GM19438 (cell line): ENCODE data around the gene NLE1.
A peak's percentile ranks its signal among the peaks of the same experiment; 100 is the strongest.
"Not testable (repeated sequence)": the region's sequence is repeated elsewhere in the genome, so short reads cannot be mapped to it uniquely, and the experiment has no call there.

Experiments used
- ATAC-seq: cut with Tn5 transposase; IDR thresholded peaks from one replicate; pipeline ENCODE4 v1.9.1; 2021; ENCODE audit warnings: low read depth; ENCODE audit not compliant: unreplicated experiment

Gene NLE1

GRCh38 chr17:35141681-35142466, at the start of gene NLE1:
Gene NLE1, minus strand, starts transcription at chr17:35142303. Its CDS starts 28 bp downstream, at chr17:35142275.
- ATAC-seq = peak; percentile 72

DNA sequence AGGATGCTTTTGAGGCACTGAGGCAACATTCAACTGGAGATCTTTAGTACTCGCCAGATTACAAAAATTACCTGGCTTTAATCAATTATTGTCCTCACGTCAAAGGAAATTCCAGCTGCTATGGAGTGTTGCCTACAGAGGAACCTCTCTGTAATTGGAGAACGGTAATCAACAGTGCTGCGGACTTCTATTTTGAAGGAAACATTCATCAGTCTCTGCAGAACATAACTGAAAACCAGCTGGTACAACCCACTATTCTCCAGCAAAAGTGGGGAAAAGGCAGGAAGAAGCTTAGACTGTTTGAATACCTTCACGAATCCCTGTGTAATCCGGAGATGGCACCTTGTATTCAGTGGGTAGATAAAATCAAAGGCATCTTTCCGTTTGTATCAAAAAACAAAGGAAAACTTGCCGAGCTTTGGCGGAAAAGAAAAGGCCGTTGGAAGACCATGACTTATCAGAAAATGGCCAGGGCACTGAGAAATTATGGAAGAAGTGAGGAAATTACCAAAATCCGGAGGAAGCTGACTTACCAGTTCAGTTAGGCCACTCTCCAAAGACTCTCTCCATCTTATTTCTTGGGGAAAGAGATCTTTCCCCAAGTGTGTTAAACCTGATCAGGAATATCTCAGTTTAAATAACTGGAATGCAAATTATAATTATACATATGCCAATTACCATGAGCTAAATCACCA, 49.0 kb upstream of the NLE1 start:
- no peak for ATAC-seq

DNA sequence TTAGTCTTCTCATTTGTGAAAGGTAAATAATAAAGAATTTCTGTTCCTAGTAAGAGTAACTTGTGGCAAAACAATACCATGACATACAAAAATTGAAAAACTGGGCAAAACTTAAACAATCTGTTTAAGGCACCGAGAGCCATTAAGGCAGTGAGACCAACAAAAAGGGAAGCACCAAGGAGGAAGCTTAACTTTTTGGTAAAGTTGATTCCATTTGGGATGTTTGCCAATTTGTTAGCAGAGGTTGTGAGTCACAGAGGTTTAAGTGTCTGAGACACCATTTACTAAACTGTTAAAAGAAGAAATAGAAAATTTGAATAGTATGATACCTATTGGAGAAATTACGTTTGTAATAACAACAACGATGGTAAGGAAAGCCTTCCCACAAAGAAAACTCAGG, 47.2 kb upstream of the NLE1 start:
- no peak for ATAC-seq

GRCh38 chr17:35188111-35188510, 46.0 kb upstream of the NLE1 start:
- ATAC-seq = no peak

- ATAC-seq = no peak
These were observed 45.4 kb upstream of the NLE1 start for GRCh38 chr17:35187481-35187880.

DNA sequence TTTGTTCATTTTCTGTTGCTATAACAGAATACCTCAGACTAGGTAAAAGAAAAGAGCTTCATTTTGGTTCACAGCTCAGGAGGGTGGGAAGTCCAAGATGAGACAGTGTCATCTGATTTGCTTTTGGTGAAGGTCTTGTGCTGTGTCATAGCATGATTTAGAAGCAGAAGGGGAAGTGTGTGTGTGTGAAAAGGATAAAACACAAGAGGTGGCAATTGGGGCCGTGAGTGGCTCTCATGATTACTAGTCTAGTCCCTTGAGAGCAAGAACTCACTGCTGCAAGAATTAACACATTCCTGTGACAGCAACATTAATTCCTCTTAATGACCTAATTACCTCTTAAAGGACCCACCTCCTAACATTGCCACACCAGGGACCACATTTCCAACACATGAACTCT, 43.7 kb upstream of the NLE1 start:
- no peak for ATAC-seq

DNA sequence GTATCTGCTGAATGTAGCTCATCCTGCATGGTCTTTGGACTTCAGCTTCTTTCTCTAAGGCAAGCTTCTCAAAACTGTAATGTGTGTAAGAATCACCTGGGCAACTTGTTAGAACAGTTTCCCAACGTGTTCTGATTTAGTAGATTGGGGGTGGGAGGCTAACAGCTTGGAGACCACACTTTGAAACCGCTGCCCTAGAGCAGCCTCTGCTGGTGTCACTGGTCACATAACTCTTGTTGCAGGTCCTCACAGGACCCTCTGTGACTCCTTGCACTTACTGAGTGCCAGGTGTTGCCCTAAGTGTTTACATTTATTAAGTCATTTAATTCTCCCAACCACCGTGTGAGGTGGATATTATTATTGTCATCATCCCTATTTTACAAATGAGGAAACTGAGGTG, 42.2 kb upstream of the NLE1 start:
- no peak for ATAC-seq

DNA sequence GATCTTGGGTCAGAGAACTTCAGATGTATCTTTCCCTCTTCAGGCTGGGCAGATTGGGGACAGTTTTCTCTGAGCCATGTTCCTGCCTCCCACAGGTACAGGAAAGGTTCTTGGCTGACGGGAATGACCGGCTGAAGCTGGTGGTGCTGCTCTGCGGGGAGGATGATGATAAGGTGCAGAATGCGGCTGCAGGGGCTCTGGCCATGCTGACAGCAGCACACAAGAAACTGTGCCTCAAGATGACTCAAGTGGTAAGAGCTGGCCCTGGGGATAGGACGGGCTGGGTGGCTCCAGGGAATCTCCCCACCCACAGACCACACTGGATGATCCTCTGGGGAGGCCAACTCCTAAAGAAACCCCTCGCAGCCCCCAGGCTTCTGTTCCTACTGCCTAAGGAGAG, 41.2 kb upstream of the NLE1 start:
- ATAC-seq = no peak

DNA sequence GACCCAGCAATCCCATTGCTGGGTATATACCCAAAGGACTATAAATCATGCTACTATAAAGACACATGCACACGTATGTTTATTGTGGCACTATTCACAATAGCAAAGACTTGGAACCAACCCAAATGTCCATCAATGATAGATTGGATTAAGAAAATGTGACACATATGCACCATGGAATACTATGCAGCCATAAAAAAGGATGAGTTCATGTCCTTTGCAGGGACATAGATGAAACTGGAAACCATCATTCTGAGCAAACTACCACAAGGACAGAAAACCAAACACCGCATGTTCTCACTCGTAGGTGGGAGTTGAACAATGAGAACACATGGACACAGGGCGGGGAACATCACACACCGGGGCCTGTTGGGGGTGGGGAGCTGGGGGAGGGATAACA, 37.3 kb upstream of the NLE1 start:
- ATAC-seq = not testable (repeated sequence)

GRCh38 chr17:35176897-35177296, 34.8 kb upstream of the NLE1 start:
- ATAC-seq = no peak

GRCh38 chr17:35175638-35176415, 33.7 kb upstream of the NLE1 start:
- ATAC-seq = no peak

DNA sequence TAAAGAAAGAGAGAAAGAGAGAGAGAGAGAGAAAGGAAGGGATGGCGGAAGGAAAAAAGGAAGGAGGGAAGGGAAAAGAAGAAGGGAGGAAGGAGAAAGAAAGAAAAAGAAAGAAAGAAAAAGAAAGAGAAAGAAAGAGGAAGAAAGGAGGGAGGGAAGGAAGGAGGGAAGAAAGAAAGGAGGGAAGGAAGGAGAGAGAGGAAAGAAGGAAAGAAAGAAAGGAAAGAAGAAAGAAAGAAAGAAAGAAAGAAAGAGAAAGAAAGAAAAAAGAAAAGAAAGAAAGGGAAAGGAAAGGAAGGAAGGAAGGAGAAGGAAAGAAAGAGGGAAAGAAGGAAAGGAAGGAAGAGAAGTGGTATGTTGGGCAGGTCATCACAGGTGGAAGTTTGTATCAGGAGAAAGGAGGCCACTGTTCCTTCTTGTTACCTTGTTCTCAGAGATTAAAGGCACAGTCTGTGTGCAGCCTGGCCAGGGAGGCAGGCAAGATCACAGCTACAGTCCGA, 32.8 kb upstream of the NLE1 start:
- no peak for ATAC-seq

GRCh38 chr17:35172321-35172720, 30.2 kb upstream of the NLE1 start:
- not testable (repeated sequence) for ATAC-seq

GRCh38 chr17:35171834-35172233, 29.7 kb upstream of the NLE1 start:
- no peak for ATAC-seq

DNA sequence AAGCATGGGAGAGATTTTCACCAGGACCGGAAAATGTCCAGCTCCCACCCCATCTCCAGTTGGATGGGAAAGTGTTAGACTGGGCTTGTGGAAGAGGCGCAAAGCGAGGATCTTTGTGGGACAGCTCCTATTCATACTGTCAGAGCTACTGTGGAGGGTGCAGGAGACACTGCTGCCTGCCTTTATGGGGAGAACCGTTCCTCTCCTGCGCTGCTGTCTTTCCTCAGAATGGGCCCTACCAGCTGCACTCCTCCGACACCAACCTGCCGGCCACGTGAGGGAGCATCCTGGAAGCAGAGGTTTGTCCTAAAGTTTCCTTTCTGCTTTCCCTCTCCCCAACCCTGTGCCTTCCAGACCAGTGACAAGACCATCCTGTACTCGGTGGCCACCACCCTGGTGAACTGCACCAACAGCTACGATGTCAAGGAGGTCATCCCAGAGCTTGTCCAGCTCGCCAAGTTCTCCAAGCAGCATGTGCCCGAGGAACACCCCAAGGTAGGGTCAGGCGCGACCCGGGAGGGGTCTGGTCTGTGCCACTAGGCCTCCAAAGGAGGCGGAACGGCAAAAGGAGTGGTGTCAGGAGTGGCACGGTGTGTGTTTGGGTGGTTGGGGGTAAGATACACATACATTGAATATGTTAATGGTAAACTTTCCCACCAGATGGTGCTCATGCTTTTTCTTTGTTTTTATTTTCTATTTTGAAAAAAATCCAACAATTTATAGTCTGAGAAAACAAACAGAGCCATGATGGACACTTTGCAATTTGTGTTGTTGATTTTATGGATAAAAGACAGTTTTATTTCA, 29.1 kb upstream of the NLE1 start:
- no peak for ATAC-seq

- ATAC-seq = no peak
These were observed 27.8 kb upstream of the NLE1 start for GRCh38 chr17:35169835-35170363.

DNA sequence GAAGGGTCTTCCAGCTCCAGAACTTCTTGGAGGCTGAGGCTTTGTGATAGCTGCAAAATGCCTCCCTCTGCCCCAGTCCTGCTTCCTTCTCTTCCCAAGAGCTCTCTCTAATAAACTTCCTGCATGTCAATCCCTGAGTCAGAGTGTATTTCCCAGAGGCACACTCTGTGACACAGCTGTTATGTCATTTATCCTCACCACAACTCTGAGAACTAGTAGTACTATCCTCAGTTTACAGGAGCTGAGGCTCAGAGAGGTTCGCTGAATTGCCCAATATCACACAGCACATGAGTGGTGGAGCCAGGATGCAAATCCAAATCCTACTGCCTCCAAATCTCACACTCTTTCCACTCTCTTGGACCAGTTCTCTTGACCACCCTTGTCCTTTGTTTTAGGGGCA, 25.6 kb upstream of the NLE1 start:
- ATAC-seq = no peak

DNA sequence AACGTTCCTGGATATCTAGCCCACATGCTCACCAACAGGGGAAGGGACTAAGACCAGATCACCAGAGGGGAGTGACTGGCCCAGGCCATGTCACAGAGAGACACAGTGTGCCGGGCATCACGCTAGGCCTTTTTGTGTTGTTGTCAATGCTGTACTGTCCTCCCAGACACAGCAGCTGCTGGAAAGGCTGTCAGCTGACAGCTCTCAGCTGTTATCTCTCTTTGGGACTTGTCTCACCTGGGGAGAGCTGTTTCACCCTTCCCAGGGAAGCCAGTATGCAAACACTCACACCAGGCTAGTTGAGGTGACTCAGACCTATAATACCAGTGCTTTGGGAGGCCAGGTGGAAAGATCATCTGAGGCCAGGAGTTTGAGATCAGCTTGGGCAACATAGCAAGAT, 24.9 kb upstream of the NLE1 start:
- no peak for ATAC-seq

DNA sequence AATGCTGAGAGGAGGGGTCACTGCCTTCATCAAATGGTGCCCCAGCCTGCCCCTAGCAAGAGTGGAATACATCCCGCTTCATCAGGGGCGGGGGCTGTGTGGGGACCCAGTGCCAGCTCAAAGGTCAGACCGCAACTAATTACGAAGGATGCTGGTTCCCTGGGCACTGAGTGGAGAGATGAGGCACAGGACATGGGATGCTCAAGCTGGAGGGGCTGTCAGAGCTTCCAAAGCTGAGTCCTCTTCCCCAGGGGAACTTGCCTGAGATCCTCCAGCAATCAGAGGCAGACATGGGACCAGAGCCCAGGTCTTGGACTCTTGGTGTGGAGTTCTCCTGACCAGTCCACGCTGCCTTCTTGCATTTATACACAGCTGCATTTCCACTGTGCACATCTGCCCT, 24.4 kb upstream of the NLE1 start:
- ATAC-seq = no peak

GRCh38 chr17:35164716-35165115, 22.6 kb upstream of the NLE1 start:
- ATAC-seq = no peak
